Ishikawa (cell line): ENCODE results near the gene TMEM106B.
A peak's percentile ranks its signal among the peaks of the same experiment; 100 is the strongest.

Experiments used
- CEBPB ChIP-seq: IDR thresholded peaks from 2 replicates; pipeline ENCODE4 v1.6.1; 2012
- CREB1 ChIP-seq: IDR thresholded peaks from 2 replicates; pipeline ENCODE4 v1.6.1; 2012; ENCODE audit warnings: low read depth
- EGR1 ChIP-seq: IDR thresholded peaks from 2 replicates; pipeline ENCODE4 v1.6.1; 2012
- EP300 ChIP-seq: IDR thresholded peaks from 2 replicates; pipeline ENCODE4 v1.6.1; 2012; ENCODE audit warnings: borderline replicate concordance
- FOXM1 ChIP-seq: IDR thresholded peaks from 2 replicates; pipeline ENCODE4 v1.6.1; 2012; ENCODE audit warnings: low read depth, borderline replicate concordance
- MAX ChIP-seq: IDR thresholded peaks from 2 replicates; pipeline ENCODE4 v1.6.1; 2012
- NFIC ChIP-seq: IDR thresholded peaks from 2 replicates; pipeline ENCODE4 v1.6.1; 2012
- RAD21 ChIP-seq: IDR thresholded peaks from 2 replicates; pipeline ENCODE4 v1.6.1; 2012; ENCODE audit warnings: low read depth
- REST ChIP-seq: IDR thresholded peaks from 2 replicates; pipeline ENCODE4 v1.6.1; 2012; ENCODE audit warnings: low read depth, mild to moderate bottlenecking
- TAF1 ChIP-seq: IDR thresholded peaks from 2 replicates; pipeline ENCODE4 v1.6.1; 2012; ENCODE audit warnings: low read depth, mild to moderate bottlenecking
- TCF12 ChIP-seq: IDR thresholded peaks from 2 replicates; pipeline ENCODE4 v1.6.1; 2012; ENCODE audit warnings: low read depth
- TEAD4 ChIP-seq: IDR thresholded peaks from 2 replicates; pipeline ENCODE4 v1.6.1; 2012
- USF1 ChIP-seq: IDR thresholded peaks from 2 replicates; pipeline ENCODE4 v1.6.1; 2012
- YY1 ChIP-seq: IDR thresholded peaks from 2 replicates; pipeline ENCODE4 v1.6.1; 2012; ENCODE audit warnings: low read depth
- ZBTB7A ChIP-seq: IDR thresholded peaks from 2 replicates; pipeline ENCODE4 v1.6.1; 2012; ENCODE audit warnings: low read depth

Gene TMEM106B

GRCh38 chr7:12210179-12211053 lies 678 bp upstream of the TMEM106B start:
- TF ChIP-seq EP300 (no peak), RAD21 (no peak), EGR1 (no peak), YY1 (no peak), USF1 (no peak), TCF12 (no peak), ZBTB7A (no peak; the same call in 1 of the 2 replicates), CREB1 (no peak), MAX (no peak), NFIC (no peak), TAF1 (no peak), CEBPB (no peak)

GRCh38 chr7:12211711-12212485 lies 804 bp downstream of the TMEM106B start:
- TF ChIP-seq NFIC: 0 out of 2 replicates have a peak, but pooled peaks have one; percentile 15
- no peak for TF ChIP-seq CEBPB

GRCh38 chr7:12217311-12217710 lies 6.2 kb downstream of the TMEM106B start:
- no peak for TF ChIP-seq REST
- TF ChIP-seq YY1: no peak
- TF ChIP-seq EP300: no peak
- TF ChIP-seq EGR1: no peak
- no peak for TF ChIP-seq NFIC
- TF ChIP-seq CREB1: no peak
- TF ChIP-seq CEBPB: no peak
- no peak for TF ChIP-seq USF1
- no peak for TF ChIP-seq TCF12
- no peak for TF ChIP-seq RAD21
- no peak for TF ChIP-seq FOXM1
- no peak for TF ChIP-seq TAF1
- no peak for TF ChIP-seq ZBTB7A
- no peak for TF ChIP-seq TEAD4
- TF ChIP-seq MAX: no peak

GRCh38 chr7:12220389-12221046 lies 9.4 kb downstream of the TMEM106B start:
- no peak for TF ChIP-seq TCF12
- no peak for TF ChIP-seq REST
- TF ChIP-seq MAX: no peak
- TF ChIP-seq ZBTB7A: no peak
- TF ChIP-seq TEAD4: no peak
- no peak for TF ChIP-seq YY1
- TF ChIP-seq CEBPB: no peak
- TF ChIP-seq RAD21: no peak
- no peak for TF ChIP-seq FOXM1
- no peak for TF ChIP-seq NFIC
- TF ChIP-seq TAF1: no peak
- TF ChIP-seq EP300: no peak
- TF ChIP-seq EGR1: no peak
- no peak for TF ChIP-seq USF1
- TF ChIP-seq CREB1: no peak
